Gastroesophageal sphincter (tissue), 3 donors: Measurements from ENCODE around the gene PDLIM4.

Experiments
- CTCF ChIP-seq, 4 experiments: fragments of 200-600 bp in 2 of 4; fragments of 450-650 bp in 2 of 4; sonication (generic) in 1 of 4; IDR thresholded peaks; one replicate each; pipeline ENCODE4 v1.5.1; 2017 to 2019; ENCODE audit warnings: antibody characterized with exemption in 4 of 4, mild to moderate bottlenecking in 2 of 4, moderate library complexity in 2 of 4
- EP300 ChIP-seq: sonication (generic); formaldehyde crosslinking; IDR thresholded peaks from one replicate; pipeline ENCODE4 v1.6.1; 2017; ENCODE audit warnings: antibody characterized with exemption, mild to moderate bottlenecking
- POLR2A ChIP-seq, 2 donors: fragments of 450-650 bp; IDR thresholded peaks; one replicate each; pipeline ENCODE4 v1.6.1; 2017; ENCODE audit warnings: antibody characterized with exemption in 2 of 2, mild to moderate bottlenecking in 2 of 2, moderate library complexity in 1 of 2

- TF ChIP-seq POLR2A (IDR thresholded peaks at IDR 0.05) (no peak), CTCF (IDR thresholded peaks at IDR 0.05) (peak in 3 of 4 experiments; percentile 76 to 89 (median 84)), EP300 (no peak)
Observed at GRCh38 chr5:132272311-132273210, 15.1 kb downstream of the PDLIM4 start.
